ENCODE results near the gene CYP4F3. TPM values are rescaled to one million over a fixed set of nuclear protein-coding genes. Genes with fewer than 3 reads are reported as not detected.

Gene CYP4F3
- total and polyA plus RNA-seq, 2 of the 13 experiments (the other 11 are each of a cell fraction or from before 2014, with no cell fraction given) = 17.8 to 22.8 TPM

- TF ChIP-seq ZBTB40 (IDR thresholded peaks at IDR 0.05) = no peak
- no peak for TF ChIP-seq ZBTB40 (CRISPR knock-in tag; IDR thresholded peaks at IDR 0.05)
- TF ChIP-seq MED8 (CRISPR knock-in tag; IDR thresholded peaks at IDR 0.05; ENCODE audit: insufficient replicate concordance) = no peak
- TF ChIP-seq ATF4 (CRISPR knock-in tag; IDR thresholded peaks at IDR 0.05) = no peak
- no peak for TF ChIP-seq SRF (IDR thresholded peaks at IDR 0.05; ENCODE audit: low read depth, low read length)
- TF ChIP-seq ZMYM2 (CRISPR knock-in tag; IDR thresholded peaks at IDR 0.05) = no peak
- no peak for TF ChIP-seq ZNF670 (CRISPR knock-in tag; IDR thresholded peaks at IDR 0.05; ENCODE audit: borderline replicate concordance)
- TF ChIP-seq ARNT (IDR thresholded peaks at IDR 0.05) = no peak
- no peak for TF ChIP-seq ZNF326 (CRISPR knock-in tag; IDR thresholded peaks at IDR 0.05; ENCODE audit: borderline replicate concordance)
- TF ChIP-seq POGZ (CRISPR knock-in tag; IDR thresholded peaks at IDR 0.05) = peak; percentile 35; the same call in 1 of the 2 replicates
- peak; percentile 30; the same call in 1 of the 2 replicates for TF ChIP-seq HMG20A (CRISPR knock-in tag; IDR thresholded peaks at IDR 0.05; ENCODE audit: borderline replicate concordance)
- no peak for TF ChIP-seq ZFP36L1 (CRISPR knock-in tag; IDR thresholded peaks at IDR 0.05)
- TF ChIP-seq KLF9 (CRISPR knock-in tag; IDR thresholded peaks at IDR 0.05; ENCODE audit: low read depth) = no peak
- TF ChIP-seq JUN (CRISPR knock-in tag; IDR thresholded peaks at IDR 0.05) = no peak
- TF ChIP-seq ZNF441 (CRISPR knock-in tag; IDR thresholded peaks at IDR 0.05; ENCODE audit: borderline replicate concordance) = no peak
- TF ChIP-seq ZNF234 (CRISPR knock-in tag; conservative IDR thresholded peaks at IDR 0.05) = no peak
- TF ChIP-seq E2F1 (CRISPR knock-in tag; IDR thresholded peaks at IDR 0.05) = no peak
- TF ChIP-seq ZNF790 (CRISPR knock-in tag; IDR thresholded peaks at IDR 0.05; ENCODE audit: borderline replicate concordance) = no peak
- TF ChIP-seq DMAP1 (CRISPR knock-in tag; IDR thresholded peaks at IDR 0.05) = no peak
- no peak for TF ChIP-seq ZNF878 (CRISPR knock-in tag; IDR thresholded peaks at IDR 0.05)
- TF ChIP-seq ZNF746 (CRISPR knock-in tag; IDR thresholded peaks at IDR 0.05) = peak; percentile 38; the same call in 1 of the 2 replicates
- no peak for TF ChIP-seq ZSCAN20 (CRISPR knock-in tag; IDR thresholded peaks at IDR 0.05; ENCODE audit: borderline replicate concordance)
Measured at GRCh38 chr19:15673176-15673654, 32.5 kb downstream of the CYP4F3 start (continued).

Data from HepG2 (cell line).